Activated naive CD4-positive, alpha-beta T cell treated with anti-CD3 and anti-CD28 coated beads, Interleukin-2, amount 50 U/mL, for 16 hours (primary cell): Measurements from ENCODE around the gene S1PR3.

Experiments used
- DNase-seq: peaks from one replicate; pipeline ENCODE4 v3.0.0-alpha.2; 2020

The S1PR3 gene

GRCh38 chr9:89039104-89039465 lies 47.8 kb downstream of the S1PR3 start:
- no peak for DNase-seq

GRCh38 chr9:89039664-89040063 lies 48.4 kb downstream of the S1PR3 start:
- no peak for DNase-seq

- DNase-seq: no peak
Measured at GRCh38 chr9:89042984-89043383, 51.7 kb downstream of the S1PR3 start.

DNA sequence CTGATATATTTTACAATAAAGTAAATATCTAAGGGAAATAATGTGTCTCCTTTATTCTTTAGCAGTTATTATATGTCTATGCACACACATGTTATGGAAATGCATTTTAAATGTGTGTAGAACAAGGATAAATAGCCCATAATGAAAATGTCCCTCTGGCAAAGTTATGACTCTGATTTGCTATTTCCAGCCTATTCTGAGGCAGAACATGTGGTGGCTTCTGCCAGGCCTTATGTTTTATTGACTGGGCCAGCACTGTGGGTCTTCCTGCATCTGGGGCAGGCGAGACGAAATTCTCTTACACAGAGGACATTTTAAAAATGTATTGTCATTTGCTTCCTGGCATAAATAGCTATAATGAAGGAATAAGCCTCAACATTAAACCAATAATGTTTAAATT lies 52.8 kb downstream of the S1PR3 start:
- DNase-seq: no peak

- DNase-seq: no peak
Measured at GRCh38 chr9:89044881-89045280, 53.6 kb downstream of the S1PR3 start.

DNA sequence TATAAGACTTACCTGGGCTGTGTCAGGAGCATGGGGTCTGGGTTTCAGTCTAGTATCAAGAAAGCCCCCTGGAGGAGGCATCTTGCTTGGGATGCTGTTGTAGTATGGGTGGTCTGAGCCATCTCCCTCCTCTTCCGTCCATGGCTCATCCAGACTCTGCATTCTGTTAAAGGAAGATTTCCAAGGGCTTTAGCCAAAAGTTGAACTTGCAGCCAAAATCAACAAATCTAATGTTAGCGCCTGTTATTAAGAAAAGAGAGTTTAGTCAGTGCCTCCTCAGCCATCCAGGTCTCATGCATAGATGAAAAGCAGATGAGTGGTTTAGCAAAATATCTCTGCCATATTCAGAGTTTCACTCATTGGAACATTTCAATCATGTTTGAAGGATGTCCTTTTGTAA lies 55.6 kb downstream of the S1PR3 start:
- DNase-seq: no peak

DNA sequence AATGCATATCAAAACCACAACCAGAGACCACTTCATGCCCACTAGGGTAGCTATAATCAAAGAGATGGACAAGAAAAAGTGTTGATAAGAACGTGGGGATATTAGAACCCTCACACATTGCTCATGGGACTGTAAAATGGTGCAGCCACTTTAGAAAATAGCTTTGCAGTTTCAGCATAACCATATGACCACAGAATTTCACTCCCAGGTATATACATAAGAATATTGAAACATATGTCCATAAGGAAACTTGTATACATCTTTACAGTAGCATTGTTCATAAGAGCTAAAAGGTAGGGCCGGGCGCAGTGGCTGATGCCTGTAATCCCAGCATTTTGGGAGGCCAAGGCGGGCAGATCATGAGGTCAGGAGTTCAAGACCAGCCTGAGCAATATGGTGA lies 56.4 kb downstream of the S1PR3 start:
- DNase-seq: no peak

DNA sequence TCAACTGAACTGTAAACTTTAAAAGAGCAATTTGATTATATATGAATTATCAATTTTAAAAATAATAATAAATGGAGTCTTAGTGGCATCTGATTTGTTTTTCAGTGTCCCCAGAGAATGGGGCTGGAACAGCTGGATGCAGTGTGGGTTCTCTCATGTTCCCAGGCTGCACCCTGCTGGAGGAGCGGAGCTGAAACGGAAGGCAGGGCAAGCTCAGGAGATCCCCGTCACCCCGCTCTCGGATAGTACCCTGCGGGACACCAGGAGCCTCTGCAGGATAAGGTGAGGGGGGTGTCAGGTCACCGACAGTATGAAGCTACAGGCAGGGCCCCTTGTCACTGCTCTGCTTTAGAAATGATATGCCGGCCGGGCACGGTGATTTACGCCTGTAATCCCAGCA lies 57.3 kb downstream of the S1PR3 start:
- no peak for DNase-seq

DNA sequence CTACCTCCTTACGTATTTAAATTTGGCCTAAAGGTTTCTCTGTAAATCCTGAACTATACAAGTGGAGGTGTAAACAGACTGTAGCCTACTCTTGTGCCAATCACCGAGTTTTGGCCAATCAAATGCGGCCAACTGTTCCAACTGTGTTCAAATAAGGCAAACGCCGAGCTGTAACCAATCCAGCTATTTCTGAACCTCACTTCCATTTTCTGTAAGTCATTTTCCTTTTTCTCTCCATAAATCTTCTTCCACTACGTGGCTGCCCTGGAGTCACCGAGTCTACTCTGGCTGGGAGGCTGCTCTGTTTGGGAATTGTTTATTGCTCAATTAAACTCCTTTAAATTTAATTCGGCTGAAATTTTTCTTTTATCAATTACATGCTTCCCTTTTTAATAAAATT lies 58.4 kb downstream of the S1PR3 start:
- no peak for DNase-seq

- no peak for DNase-seq
Measured at GRCh38 chr9:89051421-89052025, 60.3 kb downstream of the S1PR3 start.

GRCh38 chr9:89052470-89053097 lies 61.3 kb downstream of the S1PR3 start:
- DNase-seq: no peak

DNA sequence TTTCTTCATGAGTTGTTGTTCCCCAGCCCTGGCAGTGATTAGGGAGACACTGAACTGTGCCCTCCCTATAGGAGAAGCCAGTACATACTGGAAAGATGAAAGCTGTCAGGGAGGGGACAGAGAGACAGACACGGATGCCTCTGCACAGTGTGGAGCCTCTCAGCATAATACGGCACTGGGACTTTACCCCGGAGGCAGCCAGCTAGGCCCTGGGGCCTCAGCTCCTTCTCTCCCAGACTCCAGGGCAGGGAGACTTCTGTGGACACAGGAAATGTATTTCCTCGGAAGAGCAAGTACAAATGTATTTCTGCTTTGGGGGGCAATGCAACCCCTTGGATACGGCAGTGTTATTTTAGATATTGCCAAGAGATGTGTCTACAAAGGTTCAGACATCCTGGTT lies 62.0 kb downstream of the S1PR3 start:
- no peak for DNase-seq
